Central memory CD4-positive, alpha-beta T cell (primary cell): Measurements from ENCODE around the gene PCSK4.

Experiments
- DNase-seq: peaks from one replicate; pipeline ENCODE4 v3.0.0; 2022

The PCSK4 gene

DNA sequence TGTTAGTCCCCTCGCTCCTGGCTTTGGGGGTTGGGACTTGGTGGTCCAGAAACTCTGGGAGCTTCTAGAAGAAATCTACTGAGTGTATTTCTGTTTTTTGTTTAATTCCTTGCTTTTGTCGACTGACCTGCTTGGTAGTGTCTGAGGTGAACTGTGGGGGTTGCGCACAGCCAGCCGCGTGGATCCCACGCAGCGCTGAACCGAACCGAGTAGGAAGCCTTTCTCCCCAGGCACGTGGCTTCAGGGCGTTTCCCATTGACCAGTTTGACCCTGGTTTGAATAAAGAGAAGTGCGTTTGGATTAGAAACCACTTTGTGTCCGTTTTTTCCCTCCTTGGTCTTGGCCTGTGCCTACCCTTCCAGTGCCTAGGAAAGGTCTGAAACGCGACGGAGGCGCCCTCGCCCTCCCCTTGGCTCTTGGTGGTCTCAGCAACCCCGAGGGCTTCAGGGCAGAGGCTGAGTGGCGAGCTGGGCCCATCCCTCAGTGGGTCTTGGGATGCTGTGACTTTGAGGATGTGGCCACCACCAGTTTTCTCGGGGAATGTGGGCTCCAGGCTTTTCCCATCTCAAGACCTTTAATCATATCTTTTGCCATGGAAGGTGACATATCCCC is 54.7 kb downstream of the PCSK4 start:
- no peak for DNase-seq

- no peak for DNase-seq
These were observed 55.5 kb downstream of the PCSK4 start for GRCh38 chr19:1434577-1435060.

- no peak for DNase-seq
These were observed 56.1 kb downstream of the PCSK4 start for GRCh38 chr19:1434040-1434366.

GRCh38 chr19:1433119-1434039 is 56.8 kb downstream of the PCSK4 start:
- no peak for DNase-seq

DNA sequence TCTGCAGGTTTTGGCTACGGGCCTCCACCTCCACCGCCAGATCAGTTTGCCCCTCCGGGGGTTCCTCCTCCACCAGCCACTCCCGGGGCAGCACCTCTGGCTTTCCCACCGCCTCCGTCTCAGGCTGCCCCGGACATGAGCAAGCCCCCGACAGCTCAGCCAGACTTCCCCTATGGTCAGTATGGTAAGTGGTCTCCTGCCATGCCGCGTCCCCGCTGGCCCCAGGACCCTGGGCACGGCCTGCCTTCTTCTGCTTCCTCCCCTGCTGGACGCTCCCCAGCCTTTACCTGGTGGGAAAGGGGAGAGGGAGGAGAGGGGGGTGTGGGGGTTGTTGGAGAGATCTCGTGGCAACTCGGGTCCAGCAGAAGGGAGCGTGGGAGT is 57.7 kb downstream of the PCSK4 start:
- no peak for DNase-seq

DNA sequence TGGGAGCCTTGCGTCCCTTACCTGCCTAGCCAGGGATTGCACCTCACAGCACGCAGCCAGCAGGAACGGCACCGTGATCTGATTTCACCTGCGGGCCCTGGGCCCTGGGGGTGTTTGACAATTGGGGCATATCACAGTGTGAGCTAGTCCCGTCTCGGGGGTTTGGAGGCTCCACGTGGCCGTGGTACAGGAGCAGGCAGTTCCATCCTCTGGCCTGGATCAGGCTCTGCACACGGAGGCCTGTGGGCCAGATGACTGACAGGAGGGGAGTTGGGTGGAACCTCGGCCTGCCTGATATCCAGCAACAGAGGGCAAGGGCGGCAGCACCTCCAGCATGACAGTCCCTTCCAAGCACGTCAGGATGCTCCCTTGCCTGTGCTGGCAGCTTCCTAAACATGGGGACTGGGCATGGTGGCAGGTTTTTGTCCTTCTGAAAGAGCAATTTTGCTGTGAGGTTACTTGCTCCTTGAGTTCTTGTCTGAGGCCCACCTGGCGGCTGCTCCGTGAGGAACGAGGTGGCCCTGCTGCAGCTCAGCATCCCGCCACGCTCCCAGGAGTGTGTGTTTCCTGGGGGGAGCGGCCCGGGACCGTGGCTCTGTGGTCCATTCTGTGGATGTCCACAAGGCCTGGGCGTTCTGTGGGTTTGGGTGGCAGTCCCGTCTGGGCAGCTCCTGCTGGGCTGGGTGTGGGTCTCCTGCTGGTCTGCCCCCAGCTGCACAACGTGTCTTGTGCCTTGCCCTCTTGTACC is 58.2 kb downstream of the PCSK4 start:
- DNase-seq: no peak
